Endothelial cell of umbilical vein (primary cell): Measurements from ENCODE around the gene MALRD1. TPM values are rescaled to one million over a fixed set of nuclear protein-coding genes. Genes with fewer than 3 reads are reported as not detected.

Experiments used
- BruUV-seq: library from RNA; stranded (reverse); fragments of 400-500 nt; replicated peaks from 2 replicates; lab custom pipeline; 2021; lab: Mats Ljungman, UMichigan
- CTCF ChIA-PET: fragments of 300-600, 350-600 bp; sonication (Branson Sonifier 250); formaldehyde crosslinking; loops from one replicate; lab custom pipeline; 2021; ENCODE audit warnings: antibody characterized with exemption, inconsistent platforms; lab: Charles Lee
- POLR2A ChIA-PET: fragments of 300-600, 350-600 bp; sonication (Branson Sonifier 250); formaldehyde crosslinking; loops from one replicate; lab custom pipeline; 2021; ENCODE audit warnings: antibody characterized with exemption, inconsistent platforms; lab: Charles Lee
- DNase-seq: peaks from one replicate; pipeline ENCODE4 v3.0.0-alpha.2; 2011; ENCODE audit warnings: low read depth, low spot score
- FAIRE-seq: peaks from 2 replicates; lab custom pipeline; 2011; peaks lifted over from hg19 to GRCh38; lab: Jason Lieb, UNC
- H2AFZ ChIP-seq: 2 replicates; pipeline ENCODE4 v1.6.0; 2012; ENCODE audit warnings: low read depth, low read length, control low read depth, inconsistent platforms
- H3K27ac ChIP-seq: 2 replicates; pipeline ENCODE4 v1.5.1; 2011; ENCODE audit warnings: low read depth, mild to moderate bottlenecking, control low read depth, low read length, moderate library complexity; ENCODE audit not compliant: insufficient read depth
- H3K27me3 ChIP-seq, 2 experiments: 2 replicates each; pipeline versions ENCODE4 v1.6.0 to v1.6.1; 2011; ENCODE audit warnings: low read length in 2 of 2, mixed read lengths in 1 of 2; ENCODE audit not compliant: control insufficient read depth in 2 of 2, insufficient read depth in 2 of 2
- H3K36me3 ChIP-seq, 2 experiments: 2 replicates in 1 of 2; 3 replicates in 1 of 2; pipeline ENCODE4 v1.5.1; 2011; ENCODE audit warnings: low read length in 2 of 2, mild to moderate bottlenecking in 1 of 2, moderate library complexity in 1 of 2; ENCODE audit not compliant: control insufficient read depth in 2 of 2, insufficient read depth in 2 of 2; ENCODE audit errors: extremely low read depth in 1 of 2
- H3K4me1 ChIP-seq: 3 replicates; pipeline ENCODE4 v1.5.1; 2011; ENCODE audit warnings: mild to moderate bottlenecking, low read length; ENCODE audit not compliant: control insufficient read depth, insufficient read depth; ENCODE audit errors: extremely low read depth
- H3K4me2 ChIP-seq: 2 replicates; pipeline ENCODE4 v1.6.1; 2011; ENCODE audit warnings: low read length, control low read depth, mixed read lengths; ENCODE audit not compliant: insufficient read depth
- H3K4me3 ChIP-seq, 3 experiments: fragments of 200-600 bp in 1 of 3; sonication (generic), shearing (Covaris generic) in 1 of 3; replicated peaks in 1 of 3; 2 replicates each; pipeline ENCODE4 v1.5.1; 2011 to 2016; ENCODE audit warnings: control low read depth in 3 of 3, low read length in 3 of 3, mild to moderate bottlenecking in 2 of 3, inconsistent platforms in 1 of 3, low read depth in 1 of 3, moderate library complexity in 1 of 3; ENCODE audit not compliant: insufficient read depth in 1 of 3
- H3K79me2 ChIP-seq: 2 replicates; pipeline ENCODE4 v1.6.0; 2012; ENCODE audit warnings: low read length, inconsistent platforms; ENCODE audit not compliant: control insufficient read depth, insufficient read depth
- H3K9ac ChIP-seq: replicated peaks from 2 replicates; pipeline ENCODE3; 2011; ENCODE audit warnings: low read length, control low read depth; ENCODE audit not compliant: insufficient read depth; ENCODE audit errors: extremely low read depth
- H3K9me1 ChIP-seq: replicated peaks from 3 replicates; pipeline ENCODE4 v1.6.0; 2011; ENCODE audit warnings: mild to moderate bottlenecking, low read length; ENCODE audit not compliant: control insufficient read depth, insufficient read depth; ENCODE audit errors: extremely low read depth
- H3K9me3 ChIP-seq: replicated peaks from 2 replicates; pipeline ENCODE4 v1.5.1; 2012; ENCODE audit warnings: low read length, inconsistent platforms; ENCODE audit not compliant: control insufficient read depth, insufficient read depth
- H4K20me1 ChIP-seq: replicated peaks from 2 replicates; pipeline ENCODE3; 2011; ENCODE audit warnings: mild to moderate bottlenecking, low read length; ENCODE audit not compliant: control insufficient read depth, insufficient read depth; ENCODE audit errors: extremely low read depth
- EZH2 ChIP-seq: IDR thresholded peaks from 2 replicates; pipeline ENCODE4 v1.6.1; 2012; ENCODE audit warnings: borderline replicate concordance, low read depth, mild to moderate bottlenecking, moderate library complexity, low read length, inconsistent platforms; ENCODE audit not compliant: severe bottlenecking
- FOS ChIP-seq: IDR thresholded peaks from 2 replicates; pipeline ENCODE4 v1.6.1; 2011; ENCODE audit warnings: mild to moderate bottlenecking, low read length, moderate library complexity, borderline replicate concordance; ENCODE audit not compliant: insufficient read depth
- GATA2 ChIP-seq: IDR thresholded peaks from 2 replicates; pipeline ENCODE4 v1.7.0; 2011; ENCODE audit warnings: low read depth, mild to moderate bottlenecking, moderate library complexity, mixed read lengths, low read length; ENCODE audit not compliant: insufficient read length, insufficient read depth
- JUN ChIP-seq: IDR thresholded peaks from 2 replicates; pipeline ENCODE4 v1.6.1; 2011; ENCODE audit warnings: borderline replicate concordance, low read depth; ENCODE audit not compliant: insufficient read length, insufficient read depth
- MAX ChIP-seq: IDR thresholded peaks from 2 replicates; pipeline ENCODE4 v1.6.1; 2011; ENCODE audit not compliant: insufficient read depth, insufficient read length
- MYC ChIP-seq: IDR thresholded peaks from one replicate; pipeline ENCODE4 v1.6.1; 2011; ENCODE audit warnings: mild to moderate bottlenecking, low read depth, low read length
- POLR2A ChIP-seq: IDR thresholded peaks from 2 replicates; pipeline ENCODE4 v1.6.1; 2012; ENCODE audit warnings: low read depth, mild to moderate bottlenecking, control low read depth, low read length
- POLR2AphosphoS5 ChIP-seq: IDR thresholded peaks from 2 replicates; pipeline ENCODE4 v1.6.1; 2012; ENCODE audit warnings: low read depth, mild to moderate bottlenecking, control low read depth, low read length, moderate library complexity; ENCODE audit not compliant: insufficient read depth
- dilution Hi-C: fragments of 300-500 bp; cut with MboI; formaldehyde crosslinking; loops from one replicate; pipeline ENCODE4 v1.15.0; 2019; ENCODE audit warnings: low sequenced_read_pairs; ENCODE audit not compliant: extremely low pct_ligation_motif_present
- intact Hi-C: fragments of 100-400 bp; cut with micrococcal nuclease; formaldehyde crosslinking; loops from one replicate; pipeline ENCODE4 v1.10.0; 2022
- polyA plus RNA-seq, 4 experiments: library from polyadenylated mRNA; depleted of rRNA in 3 of 4; stranded (reverse) in 3 of 4; unstranded in 1 of 4; fragments of >200 nt; gene quantifications; 2 replicates each; pipeline versions ENCODE4 v1.2.1 to v1.2.3, GENCODE V29; 2011 to 2012; ENCODE audit warnings: missing spikeins in 1 of 4
- total RNA-seq: library from RNA; stranded (reverse); gene quantifications from 2 replicates; pipeline ENCODE4 v1.2.3, GENCODE V29; 2021
- TF ChIP-seq, protein P1 (sequence below), 2 donors: IDR thresholded peaks; 1 replicate in 1 of 2; 2 replicates in 1 of 2; pipeline ENCODE4 v1.5.1; 2011; ENCODE audit warnings: low read length in 2 of 2, mild to moderate bottlenecking in 2 of 2, moderate library complexity in 2 of 2, control low read depth in 1 of 2, inconsistent platforms in 1 of 2, low read depth in 1 of 2; ENCODE audit not compliant: insufficient read depth in 1 of 2; ENCODE audit errors: extremely low read depth in 1 of 2

Gene MALRD1
- total and polyA plus RNA-seq, 2 donors (not counting 3 experiments of a cell fraction or from before 2014, with no cell fraction given), result not detected

DNA sequence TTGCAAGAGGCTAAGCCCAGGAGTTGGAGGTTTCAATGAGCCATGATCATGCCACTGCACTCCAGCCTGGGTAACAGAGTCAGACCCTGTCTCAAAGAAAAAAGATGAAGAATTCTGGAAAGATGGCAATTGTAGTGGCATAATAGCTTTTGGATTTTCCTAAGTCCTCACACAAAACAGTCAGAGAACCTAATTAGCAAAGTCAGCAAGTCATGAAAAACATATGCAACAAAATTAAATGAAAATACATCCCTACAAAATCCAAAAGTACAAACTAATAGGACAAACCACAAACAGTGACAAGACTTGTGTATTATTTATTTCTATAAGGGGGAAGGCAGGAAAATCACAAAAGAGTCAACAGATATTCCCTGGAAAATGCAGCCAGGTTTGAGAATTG, 405.4 kb downstream of the MALRD1 start:
- Histone ChIP-seq H3K9me3 (peaks cover 2% of the 10 kb centered on the region), H3K4me3 (no peak overlapping the region), H3K79me2 (no peaks in the 10 kb centered on the region), H4K20me1 (no peaks in the 10 kb centered on the region), H3K4me2 (no peak overlapping the region), H2AFZ (no peak overlapping the region), H3K4me1 (no peaks in the 10 kb centered on the region), H3K27ac (no peak overlapping the region), H3K36me3 (no peaks in the 10 kb centered on the region), H3K9me1 (no peaks in the 10 kb centered on the region), H3K9ac (no peak overlapping the region), H3K27me3 (no peaks in the 10 kb centered on the region)
- dilution Hi-C loops (no loop called here), intact Hi-C loops (no loop called here)
- CTCF ChIA-PET, result interaction anchor here (1.4 kb wide), 1 partner anchor 16 kb away, joined by 3 read pairs; no protein-coding TSS in a partner anchor
- no peak for DNase-seq
- no TSS peak for BruUV-seq
- FAIRE-seq, result no peak
- POLR2A ChIA-PET, result no interaction called here
- TF ChIP-seq, protein P1, sequence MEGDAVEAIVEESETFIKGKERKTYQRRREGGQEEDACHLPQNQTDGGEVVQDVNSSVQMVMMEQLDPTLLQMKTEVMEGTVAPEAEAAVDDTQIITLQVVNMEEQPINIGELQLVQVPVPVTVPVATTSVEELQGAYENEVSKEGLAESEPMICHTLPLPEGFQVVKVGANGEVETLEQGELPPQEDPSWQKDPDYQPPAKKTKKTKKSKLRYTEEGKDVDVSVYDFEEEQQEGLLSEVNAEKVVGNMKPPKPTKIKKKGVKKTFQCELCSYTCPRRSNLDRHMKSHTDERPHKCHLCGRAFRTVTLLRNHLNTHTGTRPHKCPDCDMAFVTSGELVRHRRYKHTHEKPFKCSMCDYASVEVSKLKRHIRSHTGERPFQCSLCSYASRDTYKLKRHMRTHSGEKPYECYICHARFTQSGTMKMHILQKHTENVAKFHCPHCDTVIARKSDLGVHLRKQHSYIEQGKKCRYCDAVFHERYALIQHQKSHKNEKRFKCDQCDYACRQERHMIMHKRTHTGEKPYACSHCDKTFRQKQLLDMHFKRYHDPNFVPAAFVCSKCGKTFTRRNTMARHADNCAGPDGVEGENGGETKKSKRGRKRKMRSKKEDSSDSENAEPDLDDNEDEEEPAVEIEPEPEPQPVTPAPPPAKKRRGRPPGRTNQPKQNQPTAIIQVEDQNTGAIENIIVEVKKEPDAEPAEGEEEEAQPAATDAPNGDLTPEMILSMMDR (IDR thresholded peaks at IDR 0.05; ENCODE audit: extremely low read depth in 1 of 2, insufficient read depth in 1 of 2, low read depth in 1 of 2, low read length in 2 of 2), result no peak
- TF ChIP-seq MYC, result no peak
- no peak for TF ChIP-seq EZH2
- no peak for TF ChIP-seq POLR2AphosphoS5
- TF ChIP-seq GATA2, result no peak
- TF ChIP-seq POLR2A, result no peak
- no peak for TF ChIP-seq MAX
- no peak for TF ChIP-seq FOS
- TF ChIP-seq JUN, result no peak
